Glomerular visceral epithelial cell (primary cell): Measurements from ENCODE around the gene AASS.
"Not testable (repeated sequence)": the region's sequence is repeated elsewhere in the genome, so short reads cannot be mapped to it uniquely, and the experiment has no call there.

Experiments used
- DNase-seq: peaks from one replicate; pipeline ENCODE4 v3.0.0-alpha.2; 2016; ENCODE audit errors: extremely low spot score

The AASS gene

GRCh38 chr7:122143751-122144711 lies at the start of gene AASS:
Gene AASS (minus strand): TSS chr7:122144249. CDS start chr7:122133726, 10,523 bp downstream.
- DNase-seq = peak; percentile 93

- no peak for DNase-seq
These were observed 44.7 kb upstream of the AASS start for GRCh38 chr7:122188785-122189184.

DNA sequence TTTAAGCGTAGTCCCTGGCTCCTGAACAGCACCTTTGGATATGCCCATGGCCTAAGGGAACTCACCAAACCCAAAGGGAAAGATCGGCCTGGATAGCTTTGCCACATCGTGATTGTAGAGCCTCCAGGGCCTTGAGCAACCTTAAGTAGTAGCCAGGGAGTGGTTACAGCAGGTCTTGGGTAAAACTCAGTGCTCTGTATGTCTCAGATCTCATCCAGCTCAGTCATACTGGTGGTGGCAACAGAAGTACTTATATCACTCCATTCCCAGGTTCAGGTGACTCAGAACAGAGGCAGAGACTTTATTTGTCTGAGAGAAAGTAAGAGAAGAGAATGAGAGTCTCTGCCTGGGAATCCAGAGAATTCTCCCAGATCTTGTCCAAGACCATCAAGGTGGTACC lies 39.1 kb upstream of the AASS start:
- no peak for DNase-seq

DNA sequence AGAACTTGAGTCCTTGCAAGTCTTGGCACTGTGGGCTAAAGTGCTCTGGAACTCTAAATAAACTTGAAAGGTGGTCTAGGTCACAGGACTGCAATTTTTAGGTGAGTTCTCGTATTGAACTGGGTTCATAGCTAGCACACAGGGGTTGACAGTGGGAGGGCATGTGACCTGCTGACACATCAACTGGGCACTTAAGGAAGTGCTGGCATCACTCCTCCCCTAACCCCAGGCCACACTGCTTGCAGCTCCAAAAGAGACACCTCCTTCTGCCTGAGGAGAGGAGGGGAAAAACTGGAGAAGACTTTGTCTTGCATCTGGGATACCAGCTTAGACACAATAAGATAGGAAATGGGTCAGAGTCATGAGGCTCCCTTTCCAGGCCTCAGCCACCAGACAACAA lies 38.0 kb upstream of the AASS start:
- no peak for DNase-seq

DNA sequence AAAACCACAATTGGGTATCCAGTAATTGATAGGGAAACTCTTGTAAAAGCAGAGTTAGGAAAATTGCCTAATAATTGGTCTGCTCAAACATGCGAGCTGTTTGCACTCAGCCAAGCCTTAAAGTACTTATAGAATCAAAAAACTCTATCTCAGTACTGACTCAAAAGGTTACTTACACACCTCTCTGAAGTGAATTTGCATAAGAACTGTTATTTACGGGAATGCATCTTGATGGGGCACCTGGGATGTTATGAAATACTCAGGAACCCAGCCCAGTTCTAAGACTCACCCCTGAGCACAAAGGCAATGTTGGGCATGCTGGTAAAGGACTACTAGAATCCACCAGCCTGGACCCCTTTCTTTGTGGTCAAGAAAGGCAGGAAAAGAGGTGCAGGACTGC lies 28.1 kb upstream of the AASS start:
- DNase-seq = not testable (repeated sequence)

GRCh38 chr7:122166740-122167139 lies 22.7 kb upstream of the AASS start:
- peak; percentile 22 for DNase-seq

DNA sequence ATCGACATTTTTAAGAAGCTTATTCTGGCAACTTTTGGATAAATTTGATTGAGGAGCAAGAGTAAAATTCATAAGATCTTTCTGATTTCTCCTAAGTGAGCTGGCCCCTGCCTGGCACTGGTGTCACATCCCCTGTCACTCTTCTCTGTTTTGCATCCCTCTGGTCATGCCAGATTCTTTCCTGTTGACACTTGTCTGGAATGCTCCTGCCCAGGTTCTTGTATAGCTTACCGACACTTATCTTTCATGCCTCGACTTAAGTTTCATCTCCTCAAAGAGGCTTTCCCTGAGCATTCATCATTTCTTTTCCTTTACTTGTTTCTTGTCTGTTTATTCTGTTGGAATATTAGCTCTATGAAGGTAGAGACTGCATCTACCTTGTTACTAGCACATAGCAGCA lies 22.2 kb upstream of the AASS start:
- no peak for DNase-seq

DNA sequence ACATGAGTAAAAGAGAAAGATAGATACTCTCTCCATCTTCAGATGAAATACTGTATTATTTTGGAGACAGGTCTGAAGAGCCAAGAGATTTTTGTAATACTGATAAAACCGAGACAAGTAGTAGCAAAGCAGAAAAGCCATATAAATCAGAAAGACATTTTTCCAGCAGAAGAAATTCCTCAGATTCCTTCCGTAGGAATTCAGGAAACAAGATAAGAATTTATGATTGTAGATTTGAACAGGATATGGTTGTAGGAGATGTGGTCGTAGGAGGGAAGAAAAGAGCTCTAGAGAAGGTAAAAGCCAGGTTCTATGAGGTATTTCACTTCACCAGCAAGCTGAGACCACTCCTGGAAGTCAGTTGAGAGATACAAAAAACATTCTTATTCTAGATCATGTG lies 17.6 kb upstream of the AASS start:
- peak; percentile 2 for DNase-seq

DNA sequence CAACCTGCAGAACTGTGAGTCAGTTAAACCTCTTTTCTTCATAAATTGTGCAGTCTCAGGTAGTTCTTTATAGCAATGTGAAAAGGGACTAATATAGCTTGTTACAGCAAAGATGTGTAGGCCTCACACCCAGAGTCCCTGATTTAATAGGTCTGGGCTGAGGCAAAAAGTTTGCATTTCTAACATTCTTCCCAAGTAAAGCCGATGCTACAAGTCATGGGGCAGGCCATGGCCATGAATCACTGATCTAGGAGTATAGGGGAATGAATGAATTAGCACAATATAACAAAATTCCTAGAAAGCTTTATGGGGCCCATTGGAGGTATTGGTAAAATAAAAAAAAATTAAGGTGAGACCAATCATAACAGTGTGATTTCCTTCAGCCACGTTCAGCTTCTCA lies 11.5 kb upstream of the AASS start:
- DNase-seq = no peak

DNA sequence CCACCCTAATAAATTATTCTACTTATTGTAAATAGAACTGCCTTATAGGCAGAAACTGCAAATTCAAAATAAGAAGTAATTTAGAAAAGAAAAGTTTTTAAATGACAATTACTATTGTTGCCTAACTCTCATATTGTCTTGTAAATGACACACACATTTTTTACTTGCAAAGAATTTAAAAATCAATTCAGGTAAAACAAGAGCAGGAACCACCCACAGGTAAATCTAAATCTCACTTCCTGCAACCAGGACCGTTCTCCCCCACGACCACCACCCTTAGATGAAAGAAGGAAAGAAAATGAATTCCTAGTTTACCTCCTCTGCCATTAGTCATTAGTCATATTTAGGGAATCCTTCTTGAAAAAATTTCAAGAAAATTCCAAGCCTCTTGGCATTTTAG lies 4.8 kb upstream of the AASS start:
- no peak for DNase-seq

GRCh38 chr7:122148081-122148480 lies 4.0 kb upstream of the AASS start:
- no peak for DNase-seq

- no peak for DNase-seq
These were observed 2.0 kb upstream of the AASS start for GRCh38 chr7:122145937-122146645.

- DNase-seq = peak; percentile 22
These were observed 686 bp downstream of the AASS start for GRCh38 chr7:122143376-122143750.

GRCh38 chr7:122140918-122141317 lies 3.1 kb downstream of the AASS start:
- DNase-seq = no peak

DNA sequence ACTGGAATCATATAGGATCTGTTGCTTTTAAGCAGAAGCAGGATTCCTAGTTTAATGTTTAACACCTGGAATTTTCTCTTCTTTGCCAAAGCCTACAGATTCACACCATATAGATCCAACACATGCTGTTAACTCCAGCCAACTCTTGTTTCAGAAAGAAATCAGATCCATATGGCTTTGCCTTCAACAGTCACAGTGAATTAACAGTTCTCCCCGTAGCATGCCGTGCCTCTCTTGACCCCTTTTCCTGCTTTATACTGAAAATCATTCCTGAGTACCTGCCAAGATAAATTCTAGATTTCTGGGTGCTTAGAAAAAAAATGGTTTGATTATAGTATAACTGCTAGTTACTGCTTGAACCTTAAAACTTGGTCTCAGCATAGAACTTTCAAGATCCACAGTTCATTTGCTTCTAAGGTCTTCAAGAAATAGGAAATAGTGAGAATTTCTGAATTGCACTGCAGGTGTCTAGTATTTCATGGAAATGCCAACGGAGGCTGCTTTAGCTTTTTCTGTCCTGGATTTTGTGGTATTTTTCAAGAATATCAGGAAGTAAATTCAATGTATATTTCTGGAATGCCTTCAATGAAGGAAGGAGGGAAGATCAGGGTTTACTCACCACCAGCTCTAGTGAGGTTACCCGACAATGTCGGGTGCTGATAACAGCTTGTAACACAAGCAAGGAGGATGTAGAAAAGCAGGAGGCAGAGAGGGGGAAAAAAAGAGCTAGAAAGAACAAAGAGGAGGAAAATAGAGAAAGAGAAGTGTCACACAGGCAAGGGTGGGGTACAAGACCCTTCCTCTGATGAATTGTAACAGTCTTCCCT lies 6.6 kb downstream of the AASS start:
- peak; percentile 34 for DNase-seq

GRCh38 chr7:122136639-122137245 lies 7.3 kb downstream of the AASS start:
- peak; percentile 4 for DNase-seq

DNA sequence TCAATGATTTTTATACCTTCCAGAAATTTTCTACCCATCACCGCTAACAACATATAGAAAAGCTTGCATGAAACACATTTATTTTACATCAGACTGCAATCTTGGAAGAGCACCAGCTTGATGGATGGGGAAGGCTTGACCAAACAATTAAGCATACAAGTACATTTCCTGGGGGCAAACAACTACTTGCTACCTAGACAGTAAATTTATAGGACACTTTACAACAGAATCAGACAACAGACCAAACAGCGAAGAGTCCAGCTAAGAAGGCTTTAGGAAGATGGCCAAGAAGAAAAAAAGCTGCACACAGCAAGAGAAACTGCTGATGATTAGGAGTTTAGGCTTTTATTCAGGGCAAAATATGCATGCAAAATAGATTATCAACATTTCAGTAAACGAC lies 8.0 kb downstream of the AASS start:
- DNase-seq = no peak

GRCh38 chr7:122135275-122135674 lies 8.8 kb downstream of the AASS start:
- no peak for DNase-seq

GRCh38 chr7:122134793-122135192 lies 9.3 kb downstream of the AASS start:
- DNase-seq = not testable (repeated sequence)

GRCh38 chr7:122133477-122133876 lies 10.6 kb downstream of the AASS start:
- no peak for DNase-seq

GRCh38 chr7:122132341-122132740 lies 11.7 kb downstream of the AASS start:
- DNase-seq = peak; percentile 34

GRCh38 chr7:122123746-122124145 lies 20.3 kb downstream of the AASS start:
- DNase-seq = peak; percentile 25
